GM12864 (cell line): ENCODE measurements around the gene EXD1.
A peak's percentile ranks its signal among the peaks of the same experiment; 100 is the strongest.
"Not testable (repeated sequence)": the region's sequence is repeated elsewhere in the genome, so short reads cannot be mapped to it uniquely, and the experiment has no call there.

Source experiments
- DNase-seq: peaks from one replicate; pipeline ENCODE4 v3.0.0-alpha.2; 2011; ENCODE audit warnings: low read depth
- H3K4me3 ChIP-seq: 2 replicates; pipeline ENCODE4 v1.5.1; 2011; ENCODE audit warnings: mild to moderate bottlenecking, low read depth, low read length, control low read depth
- CTCF ChIP-seq: IDR thresholded peaks from 2 replicates; pipeline ENCODE4 v1.5.1; 2011; ENCODE audit warnings: low read depth, mild to moderate bottlenecking, moderate library complexity, low read length, control low read depth, inconsistent platforms; ENCODE audit errors: missing control alignments

The EXD1 gene

GRCh38 chr15:41251411-41251810 lies 20.9 kb upstream of the EXD1 start:
- TF ChIP-seq CTCF, result no peak
- no peak overlapping the region for H3K4me3 ChIP-seq
- DNase-seq, result no peak

- not testable (repeated sequence) for DNase-seq, H3K4me3 ChIP-seq
Observed at GRCh38 chr15:41250745-41251144, 20.2 kb upstream of the EXD1 start.

- no peak for DNase-seq
- no peak overlapping the region for H3K4me3 ChIP-seq
- TF ChIP-seq CTCF, result no peak
Observed at GRCh38 chr15:41241221-41241964, 10.8 kb upstream of the EXD1 start.

- H3K4me3 ChIP-seq, result no peak overlapping the region
- TF ChIP-seq CTCF, result no peak
- no peak for DNase-seq
Observed at GRCh38 chr15:41238100-41238499, 7.5 kb upstream of the EXD1 start.

GRCh38 chr15:41235929-41236328 lies 5.4 kb upstream of the EXD1 start:
- no peak overlapping the region for H3K4me3 ChIP-seq
- DNase-seq, result no peak

GRCh38 chr15:41235228-41235627 lies 4.7 kb upstream of the EXD1 start:
- H3K4me3 ChIP-seq, DNase-seq: not testable (repeated sequence)

More at GRCh38 chr15:41235929-41236328, 5.4 kb upstream of the EXD1 start:
- no peak for TF ChIP-seq CTCF

GRCh38 chr15:41233367-41233771 lies 2.8 kb upstream of the EXD1 start:
- no peak overlapping the region for H3K4me3 ChIP-seq
- no peak for DNase-seq
- TF ChIP-seq CTCF, result no peak

- no peak for TF ChIP-seq CTCF
- peak overlapping the region; percentile 76 for H3K4me3 ChIP-seq
- no peak for DNase-seq
Observed at GRCh38 chr15:41231422-41232226, 1.1 kb upstream of the EXD1 start.
